GM12891 (cell line): ENCODE measurements around the gene PARP2.

ENCODE experiments used
- POLR2A ChIP-seq: IDR thresholded peaks from 2 replicates; pipeline ENCODE4 v1.6.1; 2011; ENCODE audit warnings: low read depth, low read length, control low read depth
- POLR2AphosphoS5 ChIP-seq: IDR thresholded peaks from 2 replicates; pipeline ENCODE4 v1.6.1; 2011; ENCODE audit warnings: low read depth, low read length, control low read depth
- TAF1 ChIP-seq: IDR thresholded peaks from 2 replicates; pipeline ENCODE4 v1.6.1; 2011; ENCODE audit warnings: low read depth, low read length, control low read depth

GRCh38 chr14:20356422-20356821 is 13.0 kb downstream of the PARP2 start:
- TF ChIP-seq POLR2A, result no peak
- TF ChIP-seq POLR2AphosphoS5, result no peak
- TF ChIP-seq TAF1, result no peak
